Fibroblast of lung (primary cell): ENCODE data around the gene GAB2.

Experiments
- CTCF ChIP-seq, 2 donors: IDR thresholded peaks in 1 of 2; conservative IDR thresholded peaks in 1 of 2; 1 replicate in 1 of 2; 2 replicates in 1 of 2; pipeline ENCODE4 v1.5.1; 2011 to 2012; ENCODE audit warnings: low read length in 2 of 2, control low read depth in 1 of 2, inconsistent platforms in 1 of 2, low read depth in 1 of 2, mild to moderate bottlenecking in 1 of 2
- EZH2 ChIP-seq: IDR thresholded peaks from 2 replicates; pipeline ENCODE4 v1.5.1; 2012; ENCODE audit warnings: low read length, control low read depth, mild to moderate bottlenecking; ENCODE audit errors: missing control alignments

GRCh38 chr11:78177216-78177615, 240.4 kb downstream of the GAB2 start:
- TF ChIP-seq CTCF (conservative IDR thresholded peaks at IDR 0.05 in 1 of 2, IDR thresholded peaks at IDR 0.05 in 1 of 2; ENCODE audit: low read depth in 1 of 2, low read length in 2 of 2) (no peak), EZH2 (no peak)
